Measurements from ENCODE around the gene SLC25A47.
"Not testable (repeated sequence)": the region's sequence is repeated elsewhere in the genome, so short reads cannot be mapped to it uniquely, and the experiment has no call there.

The SLC25A47 gene

GRCh38 chr14:100290607-100291304 lies 32.4 kb upstream of the SLC25A47 start:
- DNase-seq = peak in 2 of 14 donors; percentile 8 to 50

DNA sequence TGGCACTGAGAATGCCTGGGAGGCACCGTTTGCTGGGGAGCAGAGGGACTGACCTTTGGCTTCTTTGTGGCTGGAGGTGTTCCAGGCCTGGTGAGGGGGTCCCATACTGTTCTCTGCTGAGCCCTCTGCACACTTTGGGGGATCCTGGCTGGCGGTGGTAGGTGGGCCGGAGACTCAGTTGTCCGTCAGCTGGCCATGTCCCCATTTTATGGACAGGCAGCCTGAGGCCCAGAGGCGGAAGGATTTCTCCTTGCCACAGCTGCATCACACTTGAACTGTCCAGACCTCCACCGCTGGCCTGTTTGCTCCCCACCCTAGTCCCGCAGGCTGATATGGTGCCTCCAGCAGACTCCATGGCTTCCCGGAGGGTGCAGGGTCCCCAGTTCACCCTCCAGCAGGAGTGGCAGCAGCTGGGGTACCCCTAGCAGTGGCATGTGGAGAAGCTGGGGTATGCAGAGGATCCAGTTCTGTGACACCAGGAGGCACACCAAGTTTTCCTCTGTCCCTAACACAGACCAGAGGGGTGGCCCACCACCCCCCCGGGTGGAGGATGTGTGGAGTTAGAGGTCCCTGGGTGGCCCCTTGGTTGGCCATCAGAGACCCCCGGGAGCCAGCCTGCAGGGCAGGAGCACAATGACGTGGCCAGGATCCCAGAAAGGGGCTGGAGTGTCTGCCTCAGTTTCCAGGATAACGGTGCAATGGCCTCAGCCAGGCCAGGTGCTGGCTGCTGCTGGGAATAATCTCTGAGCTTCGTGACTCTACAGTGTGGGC lies 31.6 kb upstream of the SLC25A47 start:
- no peak for DNase-seq

DNA sequence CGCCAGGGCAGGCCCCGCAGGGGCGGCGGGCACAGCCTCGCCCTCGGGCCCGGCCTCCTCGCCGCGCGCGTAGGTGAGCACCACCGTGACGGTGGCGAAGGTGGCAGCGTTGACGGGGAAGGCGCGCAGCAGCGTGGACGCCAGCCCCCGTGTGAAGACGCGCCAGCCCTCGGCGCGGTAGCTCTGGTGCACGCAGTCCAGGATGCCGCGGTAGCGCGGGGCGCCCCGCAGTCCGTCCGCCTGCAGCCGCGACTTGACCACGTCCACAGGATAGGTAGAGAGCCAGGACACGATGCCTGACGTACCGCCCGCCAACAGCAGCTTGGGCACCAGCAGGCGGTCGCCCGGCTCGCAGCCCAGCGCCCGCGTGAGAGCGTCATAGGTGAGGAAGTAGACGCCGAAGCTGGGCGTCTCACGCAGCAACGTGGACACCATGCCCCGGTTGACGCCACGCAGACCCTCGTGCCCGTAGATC lies 30.8 kb upstream of the SLC25A47 start:
- no peak for DNase-seq

DNA sequence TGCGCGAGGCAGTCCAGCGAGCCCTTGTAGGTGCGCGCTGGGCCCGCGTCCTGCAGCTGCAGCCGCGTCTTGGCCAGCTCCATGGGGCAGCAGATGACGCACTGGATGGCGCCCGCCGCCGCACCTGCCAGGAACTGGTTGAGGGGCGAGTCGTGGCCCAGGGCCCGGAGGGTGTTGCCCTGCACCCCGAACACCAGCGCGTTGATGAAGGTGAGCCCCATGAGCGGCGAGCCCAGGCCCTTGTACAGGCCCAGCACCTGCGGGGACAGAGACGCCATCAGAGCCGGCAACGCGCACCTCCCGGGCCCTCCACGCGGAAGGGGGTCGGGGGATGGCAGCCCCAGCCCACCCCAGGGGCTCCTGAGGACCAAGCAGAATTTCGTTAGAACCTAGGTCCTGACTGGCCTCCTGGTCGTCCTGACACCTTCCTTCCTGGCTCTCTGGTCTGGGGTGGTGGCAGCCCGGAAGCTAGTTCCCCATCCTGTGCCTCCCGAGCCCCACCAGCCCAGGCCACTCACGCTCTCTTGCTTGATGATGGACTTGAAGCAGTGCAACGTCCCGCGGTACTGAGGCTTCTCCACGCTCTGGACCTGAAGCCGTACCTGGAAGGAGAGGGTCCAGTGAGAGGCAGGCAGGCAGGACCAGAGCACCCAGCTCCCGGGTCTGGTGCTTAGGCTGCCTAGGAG lies 30.2 kb upstream of the SLC25A47 start:
- DNase-seq = no peak

DNA sequence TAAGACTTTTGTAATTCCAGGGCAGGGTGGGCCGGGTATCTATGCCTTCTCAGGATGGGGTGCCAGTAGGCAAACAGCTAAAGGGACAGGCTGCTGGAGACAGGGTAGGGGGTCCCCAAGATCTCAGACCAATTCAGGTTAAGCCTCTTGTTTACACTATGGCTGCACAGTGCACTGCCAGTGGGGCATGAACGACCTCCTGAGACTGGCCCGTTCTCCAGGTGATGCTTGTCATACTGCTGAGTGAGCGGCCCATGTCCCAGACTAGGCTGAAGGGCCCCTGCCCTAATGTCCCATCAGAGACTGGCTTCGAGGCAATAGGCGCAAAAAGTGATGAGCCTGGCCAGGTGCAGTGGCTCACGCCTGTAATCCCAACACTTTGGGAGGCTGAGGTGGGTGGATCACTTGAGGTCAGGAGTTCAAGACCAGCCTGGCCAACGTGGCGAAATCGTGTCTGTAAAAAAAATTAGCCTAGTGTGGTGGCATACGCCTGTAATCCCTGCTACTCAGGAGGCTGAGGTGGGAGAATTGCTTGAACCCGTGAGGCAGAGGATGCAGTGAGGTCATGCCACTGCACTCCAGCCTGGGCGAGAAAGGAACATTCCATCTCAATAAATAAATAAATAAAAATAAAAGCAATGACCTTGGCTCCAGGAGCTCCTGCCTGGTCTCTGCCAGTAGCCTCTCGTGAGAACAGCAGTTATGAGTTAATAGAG lies 29.5 kb upstream of the SLC25A47 start:
- no peak for DNase-seq

- no peak for DNase-seq
These were observed 28.8 kb upstream of the SLC25A47 start for GRCh38 chr14:100294213-100294962.

- DNase-seq = no peak
These were observed 28.2 kb upstream of the SLC25A47 start for GRCh38 chr14:100294963-100295330.

GRCh38 chr14:100295376-100296105 lies 27.6 kb upstream of the SLC25A47 start:
- no peak for DNase-seq

DNA sequence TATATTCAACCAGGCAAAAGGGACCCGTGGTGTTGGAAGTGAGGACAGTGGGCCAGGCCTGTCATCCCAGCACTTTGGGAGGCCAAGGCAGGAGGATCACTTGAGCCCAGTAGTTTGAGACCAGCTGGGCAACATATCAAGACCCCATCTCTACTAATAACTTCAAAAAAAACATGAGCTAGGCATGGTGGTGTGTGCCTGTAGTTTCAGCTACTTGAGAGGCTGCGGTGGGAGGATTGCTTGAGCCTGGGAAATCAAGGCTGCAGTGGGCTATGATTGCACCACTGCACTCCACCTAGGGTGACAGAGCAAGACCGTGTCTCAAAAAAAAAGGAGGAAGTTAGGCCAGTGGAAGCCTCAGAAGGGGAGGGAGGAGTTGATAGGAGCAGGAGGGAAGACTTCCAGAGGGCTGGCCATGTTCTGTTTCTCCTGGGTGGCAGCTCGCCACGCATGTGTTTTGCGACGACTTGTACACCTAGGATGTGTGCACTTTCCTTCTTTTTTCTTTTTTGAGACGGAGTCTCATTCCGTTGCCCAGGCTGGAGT lies 27.0 kb upstream of the SLC25A47 start:
- DNase-seq = no peak

- not testable (repeated sequence) for DNase-seq
These were observed 26.4 kb upstream of the SLC25A47 start for GRCh38 chr14:100296729-100297128.

DNA sequence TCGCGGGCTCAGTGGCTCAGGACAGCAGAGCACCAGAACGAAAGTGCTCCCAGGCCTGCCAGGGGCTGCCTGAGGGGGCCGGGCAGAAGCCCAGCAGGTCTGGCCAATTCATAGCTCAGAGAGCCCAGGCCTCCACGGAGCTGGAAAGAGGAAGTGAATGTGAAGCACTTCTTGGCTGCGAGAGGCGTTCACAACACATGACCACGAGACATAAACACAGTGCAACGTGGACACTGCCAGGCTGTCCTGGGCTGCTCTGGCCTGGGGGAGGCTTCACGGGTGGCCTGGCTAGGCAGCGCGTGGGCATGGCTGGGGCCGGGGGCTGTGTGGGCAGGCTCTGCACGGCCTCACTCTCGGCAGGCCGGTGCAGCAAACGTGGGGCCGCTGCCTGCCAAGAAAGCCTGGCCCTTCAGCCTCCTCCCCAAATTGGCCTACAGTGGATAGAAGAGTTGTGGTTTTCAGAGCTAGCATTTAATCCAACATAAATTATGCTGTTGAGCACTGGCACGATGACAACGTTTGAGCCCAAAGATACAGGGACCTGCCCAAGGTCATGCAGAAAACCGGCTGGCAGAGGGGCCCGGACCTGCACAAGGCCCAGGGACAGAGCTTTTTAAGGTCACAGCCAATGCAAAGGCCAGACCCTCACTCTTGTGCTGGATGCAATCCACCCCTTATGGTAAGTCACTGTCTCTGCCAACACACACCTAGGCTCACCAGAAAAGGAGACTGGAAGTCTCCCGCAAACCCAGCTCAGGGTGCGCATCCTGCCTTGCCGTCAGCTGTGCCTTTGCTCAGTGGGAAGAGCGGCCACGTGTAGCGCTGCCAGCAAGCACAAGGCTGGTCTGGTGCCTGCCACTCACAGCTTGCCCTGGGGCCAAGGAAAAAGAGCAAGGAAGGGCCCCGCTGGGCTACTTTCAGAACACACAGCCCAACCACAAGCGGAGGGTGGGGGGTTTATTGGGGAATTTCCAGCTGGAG lies 25.5 kb upstream of the SLC25A47 start:
- DNase-seq = peak in 13 of 14 donors; percentile 24 to 88 (median 69)

DNA sequence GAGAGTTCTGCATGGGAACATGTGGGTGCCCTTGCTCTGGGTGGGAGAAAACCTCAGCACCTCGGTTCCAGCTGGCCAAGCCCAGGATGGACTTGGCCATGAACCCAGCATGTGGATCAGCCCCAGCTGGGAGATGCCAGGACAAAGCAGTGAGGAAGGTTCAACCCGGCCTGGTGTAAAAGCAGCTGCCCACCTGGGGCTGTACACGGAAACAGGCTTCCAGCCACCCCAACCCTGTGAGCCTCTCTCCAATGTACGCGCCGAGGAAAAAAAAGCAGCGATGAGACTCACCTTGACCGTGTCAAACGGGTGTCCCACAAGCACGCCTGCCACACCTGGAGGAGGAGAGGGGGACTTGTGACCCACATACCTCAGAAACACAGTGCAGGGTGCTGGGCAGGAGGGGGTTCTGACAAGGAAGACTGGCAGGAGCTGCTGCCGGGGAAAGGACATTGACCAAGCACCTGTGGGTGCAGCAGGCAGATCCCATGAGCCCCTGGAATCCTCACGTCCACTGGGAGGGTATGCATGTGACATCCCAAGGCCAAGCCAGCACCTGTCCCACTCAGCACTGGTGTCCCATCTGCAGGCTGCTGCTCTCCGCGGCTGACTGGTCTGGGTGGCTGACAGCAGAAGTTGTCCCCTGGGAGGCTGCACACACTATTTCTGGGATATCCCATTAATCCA lies 24.4 kb upstream of the SLC25A47 start:
- DNase-seq = no peak

- DNase-seq = no peak
These were observed 23.9 kb upstream of the SLC25A47 start for GRCh38 chr14:100299238-100299560.

GRCh38 chr14:100302616-100303015 lies 20.5 kb upstream of the SLC25A47 start:
- no peak for DNase-seq

DNA sequence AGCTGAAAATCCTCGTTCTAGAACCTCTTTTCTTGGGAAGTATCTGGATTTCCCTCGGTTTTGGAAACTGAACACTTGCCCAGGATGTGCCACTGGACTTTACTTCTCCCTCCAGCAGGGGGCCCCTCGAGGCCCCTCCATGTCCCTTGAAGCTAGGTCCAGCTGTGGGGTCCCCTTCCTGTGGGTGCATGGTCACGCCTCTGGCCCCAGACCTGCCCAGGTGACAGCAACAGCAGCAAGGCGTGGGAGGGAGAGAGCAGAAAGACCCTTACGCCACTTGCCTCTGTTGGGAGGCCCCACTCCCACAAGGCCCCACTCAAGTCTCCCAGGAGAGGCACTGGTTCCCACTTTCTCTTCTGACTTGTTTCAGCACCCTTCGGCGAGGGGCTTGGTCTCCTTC lies 20.0 kb upstream of the SLC25A47 start:
- DNase-seq = no peak

- no peak for DNase-seq
These were observed 19.2 kb upstream of the SLC25A47 start for GRCh38 chr14:100303925-100304324.

- DNase-seq = peak in 5 of 14 donors; percentile 37 to 56 (median 52)
These were observed 18.3 kb upstream of the SLC25A47 start for GRCh38 chr14:100304825-100305323.

GRCh38 chr14:100305324-100306100 lies 17.6 kb upstream of the SLC25A47 start:
- DNase-seq = peak in 4 of 14 donors; percentile 21 to 58 (median 50)
